Measurements from ENCODE around the gene PCDHGA2.
A peak's percentile ranks its signal among the peaks of the same experiment; 100 is the strongest.

Gene PCDHGA2

DNA sequence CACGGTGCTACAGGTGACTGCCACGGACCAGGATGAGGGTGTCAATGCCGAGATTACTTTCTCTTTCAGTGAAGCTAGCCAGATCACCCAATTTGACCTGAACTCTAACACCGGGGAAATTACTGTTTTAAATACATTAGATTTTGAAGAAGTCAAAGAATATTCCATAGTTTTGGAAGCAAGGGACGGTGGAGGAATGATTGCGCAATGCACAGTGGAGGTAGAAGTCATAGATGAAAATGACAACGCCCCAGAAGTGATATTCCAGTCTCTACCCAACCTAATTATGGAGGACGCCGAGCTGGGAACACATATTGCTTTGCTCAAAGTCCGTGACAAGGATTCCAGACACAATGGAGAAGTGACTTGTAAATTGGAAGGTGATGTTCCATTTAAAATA lies 50.1 kb downstream of the PCDHGA2 start (continued):
- TF ChIP-seq ZNF426 (tag by site-specific recombination; IDR thresholded peaks at IDR 0.05) (no peak), ZNF561 (tag by site-specific recombination; IDR thresholded peaks at IDR 0.05; ENCODE audit: borderline replicate concordance) (no peak), ZBTB21 (tag by site-specific recombination; IDR thresholded peaks at IDR 0.05) (no peak)
- TF ChIP-seq, protein P1, sequence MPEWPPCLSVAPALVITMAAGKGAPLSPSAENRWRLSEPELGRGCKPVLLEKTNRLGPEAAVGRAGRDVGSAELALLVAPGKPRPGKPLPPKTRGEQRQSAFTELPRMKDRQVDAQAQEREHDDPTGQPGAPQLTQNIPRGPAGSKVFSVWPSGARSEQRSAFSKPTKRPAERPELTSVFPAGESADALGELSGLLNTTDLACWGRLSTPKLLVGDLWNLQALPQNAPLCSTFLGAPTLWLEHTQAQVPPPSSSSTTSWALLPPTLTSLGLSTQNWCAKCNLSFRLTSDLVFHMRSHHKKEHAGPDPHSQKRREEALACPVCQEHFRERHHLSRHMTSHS (tag by site-specific recombination; IDR thresholded peaks at IDR 0.05) = no peak
- TF ChIP-seq, protein P2, sequence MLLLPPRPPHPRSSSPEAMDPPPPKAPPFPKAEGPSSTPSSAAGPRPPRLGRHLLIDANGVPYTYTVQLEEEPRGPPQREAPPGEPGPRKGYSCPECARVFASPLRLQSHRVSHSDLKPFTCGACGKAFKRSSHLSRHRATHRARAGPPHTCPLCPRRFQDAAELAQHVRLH (tag by site-specific recombination; IDR thresholded peaks at IDR 0.05) = no peak

DNA sequence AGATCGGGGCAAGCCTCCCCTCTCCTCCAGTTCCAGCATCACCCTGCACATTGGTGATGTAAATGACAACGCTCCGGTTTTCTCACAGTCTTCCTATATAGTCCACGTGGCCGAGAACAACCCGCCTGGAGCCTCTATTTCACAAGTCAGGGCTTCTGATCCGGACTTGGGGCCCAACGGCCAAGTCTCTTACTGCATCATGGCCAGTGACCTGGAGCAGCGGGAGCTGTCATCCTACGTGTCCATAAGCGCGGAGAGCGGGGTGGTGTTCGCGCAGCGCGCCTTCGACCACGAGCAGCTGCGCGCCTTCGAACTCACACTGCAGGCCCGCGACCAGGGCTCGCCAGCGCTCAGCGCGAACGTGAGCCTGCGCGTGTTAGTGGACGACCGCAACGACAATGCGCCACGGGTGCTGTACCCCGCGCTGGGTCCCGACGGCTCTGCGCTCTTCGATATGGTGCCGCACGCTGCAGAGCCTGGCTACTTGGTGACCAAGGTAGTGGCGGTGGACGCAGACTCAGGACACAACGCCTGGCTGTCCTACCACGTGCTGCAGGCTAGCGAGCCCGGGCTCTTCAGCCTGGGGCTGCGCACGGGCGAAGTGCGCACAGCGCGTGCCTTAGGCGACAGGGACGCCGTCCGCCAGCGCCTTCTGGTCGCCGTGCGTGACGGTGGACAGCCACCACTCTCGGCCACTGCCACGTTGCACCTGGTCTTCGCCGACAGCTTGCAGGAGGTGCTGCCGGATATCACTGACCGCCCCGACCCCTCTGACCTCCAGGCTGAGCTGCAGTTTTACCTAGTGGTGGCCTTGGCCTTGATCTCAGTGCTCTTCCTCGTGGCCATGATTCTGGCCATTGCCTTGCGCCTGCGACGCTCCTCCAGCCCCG lies 50.8 kb downstream of the PCDHGA2 start:
- CTCF ChIA-PET = interaction anchor here (0.9 to 4.2 kb wide), 7 partner anchors 9 to 175 kb away, joined by 3 to 25 read pairs (median 4); partner anchors contain the start of genes PCDHGA1, PCDHGA10 and PCDHGB1
- no peak overlapping the region for H3K27ac ChIP-seq (ENCODE audit: extremely low read depth, low read depth, low read length)
- H3K4me1 ChIP-seq (ENCODE audit: control insufficient read depth, insufficient read depth, low read length) = no peaks in the 10 kb centered on the region
- TF ChIP-seq ZNF658 (tag by site-specific recombination; IDR thresholded peaks at IDR 0.05) = no peak
- TF ChIP-seq SP3 (tag by site-specific recombination; IDR thresholded peaks at IDR 0.05) = no peak
- TF ChIP-seq ZNF404 (tag by site-specific recombination; IDR thresholded peaks at IDR 0.05) = no peak
- no peak for TF ChIP-seq KLF10 (tag by site-specific recombination; IDR thresholded peaks at IDR 0.05)
- TF ChIP-seq ZNF692 (tag by site-specific recombination; IDR thresholded peaks at IDR 0.05) = no peak
- no peak for TF ChIP-seq ZNF513 (tag by site-specific recombination; IDR thresholded peaks at IDR 0.05)
- TF ChIP-seq ZNF610 (tag by site-specific recombination; IDR thresholded peaks at IDR 0.05; ENCODE audit: borderline replicate concordance) = no peak
- no peak for TF ChIP-seq ZNF747 (tag by site-specific recombination; IDR thresholded peaks at IDR 0.05)
- H3K4me3 ChIP-seq (ENCODE audit: low read depth, low read length) = no peak overlapping the region
- H3K36me3 ChIP-seq (ENCODE audit: control insufficient read depth in 2 of 2, insufficient read depth in 1 of 2, low read length in 2 of 2) = no peaks in the 10 kb centered on the region
- H3K9me3 ChIP-seq (ENCODE audit: control insufficient read depth, insufficient read depth, low read depth, low read length) = no peaks in the 10 kb centered on the region
- POLR2A ChIA-PET = no interaction called here

GRCh38 chr5:141392429-141393198 lies 54.1 kb downstream of the PCDHGA2 start, which contains the start of gene PCDHGA8:
TSS of gene PCDHGA8 (plus strand) at chr5:141392633. CDS start at chr5:141392814, 181 bp downstream.
- Histone ChIP-seq H3K36me3 (ENCODE audit: control insufficient read depth in 2 of 2, insufficient read depth in 1 of 2, low read length in 2 of 2) (no peaks in the 10 kb centered on the region), H3K4me3 (ENCODE audit: low read depth, low read length) (no peak within 1 kb of the TSS), H3K9me3 (ENCODE audit: control insufficient read depth, insufficient read depth, low read depth, low read length) (no peaks in the 10 kb centered on the region), H3K4me1 (ENCODE audit: control insufficient read depth, insufficient read depth, low read length) (no peaks in the 10 kb centered on the region), H3K27ac (ENCODE audit: extremely low read depth, low read depth, low read length) (no peak within 1 kb of the TSS)
- CTCF ChIA-PET = interaction anchor here (0.6 to 4.2 kb wide), 18 partner anchors 9 to 483 kb away, joined by 3 to 25 read pairs (median 4); partner anchors contain the start of genes PCDHB11, PCDHGA11, PCDHGA4 and PCDHGA5
- TF ChIP-seq PRDM4 (tag by site-specific recombination; IDR thresholded peaks at IDR 0.05) (no peak), ZBTB48 (tag by site-specific recombination; IDR thresholded peaks at IDR 0.05) (no peak), MYNN (tag by site-specific recombination; IDR thresholded peaks at IDR 0.05; ENCODE audit: borderline replicate concordance) (no peak), ZNF623 (tag by site-specific recombination; IDR thresholded peaks at IDR 0.05) (no peak), ZNF654 (tag by site-specific recombination; IDR thresholded peaks at IDR 0.05; ENCODE audit: low read depth) (peak; percentile 21; the same call in 1 of the 2 replicates)
- POLR2A ChIA-PET = no interaction called here

Measured in HEK293 (cell line).